ENCODE data around the gene MDN1.
"Not testable (repeated sequence)": the region's sequence is repeated elsewhere in the genome, so short reads cannot be mapped to it uniquely, and the experiment has no call there.

MDN1 gene

DNA sequence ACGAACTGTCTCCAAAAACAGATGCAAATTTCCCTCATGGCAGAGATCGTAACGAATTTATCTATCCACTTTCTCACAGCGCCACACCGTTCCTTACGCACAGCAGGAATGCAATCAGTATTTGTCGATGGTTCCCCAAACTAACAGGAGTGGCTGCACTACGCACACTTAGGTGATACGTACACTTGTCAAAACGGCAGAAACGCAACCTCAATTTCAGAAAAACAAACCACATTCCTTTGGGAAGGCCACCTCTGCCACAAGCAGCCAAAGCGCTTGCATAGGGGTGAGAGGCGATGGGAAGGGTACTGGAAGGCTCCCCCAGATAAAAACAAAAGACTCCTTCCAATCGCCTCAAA is 638 bp downstream of the MDN1 start:
- DNase-seq, result peak in 1 of 5 donors; percentile 24

DNA sequence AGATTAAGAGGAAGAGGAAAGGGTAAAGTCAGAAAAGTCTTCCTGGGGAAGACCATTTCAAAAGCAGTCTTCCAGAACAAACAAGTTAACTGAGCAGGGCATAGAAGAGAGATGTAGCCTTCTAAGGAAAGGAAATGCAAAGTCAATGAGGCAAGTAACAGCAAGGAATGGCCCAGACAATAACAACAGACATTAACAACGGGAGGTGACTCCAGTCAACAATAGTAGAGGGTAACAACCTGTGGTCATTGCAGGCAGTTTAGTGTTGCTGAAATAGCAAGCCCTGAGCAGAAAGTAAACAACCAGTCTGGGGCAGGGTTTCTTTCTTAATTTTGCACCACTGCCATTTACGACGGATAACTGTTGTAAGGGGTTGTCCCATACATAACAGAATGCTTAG is 2.1 kb downstream of the MDN1 start:
- no peak for DNase-seq

- DNase-seq, result not testable (repeated sequence)
Measured at GRCh38 chr6:89813422-89813821, 6.2 kb downstream of the MDN1 start.

DNA sequence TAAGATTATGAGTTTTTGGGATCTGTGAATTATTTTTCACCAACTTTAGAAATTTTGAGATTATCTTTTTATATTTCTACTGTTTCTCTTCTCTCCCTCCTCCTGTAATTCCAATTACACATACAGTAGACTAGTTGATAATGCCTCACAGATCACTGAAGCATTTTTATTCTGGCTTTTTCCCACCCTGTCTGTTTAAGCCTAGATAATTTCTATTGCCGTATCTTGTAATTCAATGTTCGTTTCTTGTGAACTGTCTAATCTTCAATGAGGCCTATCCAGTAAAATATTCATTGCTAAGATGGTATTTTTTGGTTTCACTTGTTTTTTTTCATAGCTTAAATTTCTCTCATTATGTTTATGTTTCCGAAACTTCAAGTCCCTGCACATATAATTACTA is 12.0 kb downstream of the MDN1 start:
- DNase-seq, result no peak

- no peak for DNase-seq
Measured at GRCh38 chr6:89805814-89806371, 13.7 kb downstream of the MDN1 start.

GRCh38 chr6:89803271-89803670 is 16.3 kb downstream of the MDN1 start:
- no peak for DNase-seq

- DNase-seq, result no peak
Measured at GRCh38 chr6:89799756-89800155, 19.8 kb downstream of the MDN1 start.

- no peak for DNase-seq
Measured at GRCh38 chr6:89799096-89799495, 20.5 kb downstream of the MDN1 start.

DNA sequence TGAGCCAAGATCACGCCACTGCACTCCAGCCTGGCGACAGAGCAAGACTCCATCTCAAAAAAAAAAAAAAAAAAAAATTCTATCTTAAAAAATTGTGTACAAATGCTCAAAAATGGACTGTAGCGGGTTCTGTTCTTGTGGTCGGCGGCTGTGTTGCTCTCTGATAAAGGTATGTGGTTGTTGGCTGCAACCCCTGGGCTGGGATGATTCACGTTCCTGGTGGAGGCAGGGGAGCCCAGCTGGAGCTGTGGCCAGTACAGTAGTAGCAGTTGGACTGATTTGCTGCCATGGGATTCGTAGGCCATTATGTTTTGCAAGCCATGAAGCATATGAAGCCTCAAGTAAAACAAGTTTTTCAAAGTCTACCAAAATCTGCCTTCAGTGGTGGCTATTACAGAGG is 22.3 kb downstream of the MDN1 start:
- DNase-seq, result no peak

DNA sequence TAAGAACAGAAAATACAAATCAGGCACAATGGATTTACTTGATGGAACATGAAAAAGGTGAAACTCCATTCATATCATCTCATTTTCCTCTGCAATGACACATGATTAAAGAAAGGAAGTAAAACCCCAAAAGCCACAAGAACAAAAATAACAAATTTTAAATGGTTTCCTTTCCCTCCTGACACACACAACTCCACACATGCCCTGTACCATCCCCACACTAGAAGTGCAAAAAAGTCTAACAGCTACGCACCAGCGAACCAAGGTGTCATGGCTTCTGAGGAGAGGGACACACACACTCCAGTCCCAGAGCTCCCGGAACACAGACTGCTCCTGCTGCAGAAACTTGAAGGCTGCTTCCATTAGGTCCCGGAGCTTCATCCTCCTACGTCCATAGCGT is 25.3 kb downstream of the MDN1 start:
- peak in 1 of 5 donors; percentile 44 for DNase-seq

GRCh38 chr6:89793586-89793985 is 26.0 kb downstream of the MDN1 start:
- DNase-seq, result no peak

DNA sequence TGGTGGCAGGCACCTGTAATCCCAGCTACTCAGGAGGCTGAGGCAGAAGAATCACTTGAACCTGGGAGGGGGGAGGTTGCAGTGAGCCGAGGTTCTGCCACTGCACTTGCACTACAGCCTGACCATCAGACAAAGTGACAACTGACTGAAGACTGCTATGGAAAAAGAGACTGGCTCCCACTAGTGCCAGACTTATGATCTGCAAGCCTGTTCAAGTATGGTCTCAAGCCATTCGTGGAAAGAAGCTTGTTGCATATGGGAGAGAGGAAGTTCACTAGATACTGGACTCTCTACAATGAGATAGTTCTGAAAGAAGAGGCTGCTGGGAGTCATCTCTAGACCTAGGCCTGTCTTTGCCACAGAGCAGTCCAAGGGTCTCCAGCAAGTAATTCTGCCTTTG is 26.7 kb downstream of the MDN1 start:
- DNase-seq, result peak in 1 of 5 donors; percentile 44

- no peak for DNase-seq
Measured at GRCh38 chr6:89790403-89790802, 29.2 kb downstream of the MDN1 start.

DNA sequence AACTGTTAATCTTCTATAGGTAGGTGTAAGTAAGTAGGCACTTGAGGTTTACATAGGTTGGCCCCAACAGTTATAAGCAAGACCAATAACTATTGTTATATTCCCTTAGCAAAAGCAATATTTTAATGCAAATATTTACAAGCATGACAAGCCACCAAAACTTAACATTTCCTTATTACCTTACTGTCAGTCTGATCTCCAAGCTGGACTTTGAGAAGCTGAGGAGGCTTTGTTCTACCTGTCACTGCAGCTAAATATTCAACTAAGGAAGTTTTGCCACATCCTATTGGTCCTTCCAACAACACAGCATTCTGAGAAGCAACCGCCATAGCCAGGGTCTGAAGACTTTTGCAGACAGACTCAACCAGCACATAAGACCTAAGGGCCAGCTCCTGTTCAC is 29.6 kb downstream of the MDN1 start:
- DNase-seq, result no peak

GRCh38 chr6:89787660-89788328 is 31.8 kb downstream of the MDN1 start:
- no peak for DNase-seq

DNA sequence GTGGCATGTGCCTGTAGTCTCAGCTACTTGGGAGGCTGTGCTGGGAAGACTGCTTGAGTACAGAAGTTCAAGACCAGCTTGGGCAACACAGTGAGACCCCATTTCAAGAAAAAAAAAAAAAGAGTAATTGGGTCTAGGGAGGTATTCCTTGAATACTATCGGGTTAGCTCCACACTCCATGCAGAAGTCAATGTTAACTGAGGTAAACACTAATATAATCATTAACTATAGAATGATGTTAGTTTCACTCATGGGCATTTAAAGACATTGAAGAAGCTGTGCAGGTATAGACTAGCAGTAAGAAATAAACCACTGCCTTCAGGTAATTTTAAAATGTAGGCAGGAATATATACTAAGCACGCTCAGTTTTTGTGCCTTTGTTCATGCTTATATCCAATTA is 32.6 kb downstream of the MDN1 start:
- no peak for DNase-seq

- DNase-seq, result no peak
Measured at GRCh38 chr6:89784838-89785237, 34.8 kb downstream of the MDN1 start.

- not testable (repeated sequence) for DNase-seq
Measured at GRCh38 chr6:89783293-89783692, 36.3 kb downstream of the MDN1 start.

- no peak for DNase-seq
Measured at GRCh38 chr6:89782222-89782621, 37.4 kb downstream of the MDN1 start.

- no peak for DNase-seq
Measured at GRCh38 chr6:89781070-89782034, 38.2 kb downstream of the MDN1 start.

DNA sequence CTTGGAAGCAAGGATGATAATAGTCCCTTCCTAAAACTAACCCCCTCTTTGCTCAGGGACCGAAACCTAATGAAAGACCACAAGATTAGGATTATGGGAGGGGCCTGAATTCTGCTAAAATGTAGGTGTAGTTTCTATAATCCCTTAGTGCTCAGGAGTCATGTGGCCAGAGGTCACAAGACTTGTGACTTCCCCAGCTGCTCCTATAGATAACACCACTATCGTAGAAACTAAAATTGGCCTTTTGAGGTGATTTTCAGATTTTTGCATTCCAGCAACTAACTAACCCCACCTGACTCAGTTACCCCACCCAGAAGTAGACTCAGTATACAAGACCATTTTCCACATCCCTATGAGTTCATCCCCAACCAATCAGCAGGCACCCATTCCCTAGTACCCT is 42.1 kb downstream of the MDN1 start:
- no peak for DNase-seq

DNA sequence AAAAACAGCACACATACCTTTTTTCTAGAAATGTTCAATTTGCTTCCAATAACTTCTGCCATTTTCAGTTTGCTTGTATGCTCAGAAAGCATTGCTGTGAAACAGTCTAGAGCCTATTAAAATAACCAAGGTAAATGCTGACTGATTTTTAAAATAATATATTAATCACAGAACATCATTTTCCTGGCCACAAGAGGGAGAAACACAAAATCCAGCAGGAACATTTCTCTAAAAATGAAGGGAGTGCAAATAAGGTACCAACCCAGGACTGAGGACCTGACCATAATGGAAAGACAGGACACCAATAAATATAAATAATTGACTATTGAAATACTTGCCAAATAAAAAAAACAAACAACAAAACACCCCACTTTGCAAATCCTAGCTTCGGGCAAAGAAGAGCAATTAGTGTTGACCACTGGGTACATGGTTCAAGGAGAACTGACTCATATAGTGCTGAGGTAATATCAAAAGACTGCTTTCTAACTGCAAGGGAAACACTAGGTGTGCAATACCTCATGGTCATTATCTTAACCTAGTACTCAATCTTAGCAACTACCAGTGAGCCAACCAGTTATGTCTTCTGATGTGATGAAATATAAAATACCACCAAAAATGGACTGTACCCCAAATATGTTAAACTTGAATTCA is 42.9 kb downstream of the MDN1 start:
- no peak for DNase-seq

- DNase-seq, result no peak
Measured at GRCh38 chr6:89775150-89775549, 44.4 kb downstream of the MDN1 start.
